ENCODE measurements around the gene CDH22. TPM values are rescaled to one million over a fixed set of nuclear protein-coding genes. Genes with fewer than 3 reads are reported as not detected.

Gene CDH22
- total and polyA plus RNA-seq, 9 of the 15 experiments (the other 6 are each of a cell fraction or from before 2014, with no cell fraction given): 0.07 to 0.08 TPM; not detected in 7

- no peak for TF ChIP-seq POLR2B (IDR thresholded peaks at IDR 0.05; ENCODE audit: low read depth, partially characterized antibody)
Measured at GRCh38 chr20:46354207-46354555, 45.9 kb upstream of the CDH22 start (continued).

GRCh38 chr20:46353500-46354206 lies 45.4 kb upstream of the CDH22 start:
- DNase-seq (ENCODE audit: extremely low read depth in 1 of 4, low spot score in 3 of 4) (no peak), FAIRE-seq (no peak), ATAC-seq (no peak)
- Histone ChIP-seq H3K9me1 (ENCODE audit: control insufficient read depth, insufficient read depth, low read length) (peaks cover 10% of the 10 kb centered on the region), H3K27me3 (ENCODE audit: control insufficient read depth in 2 of 2, insufficient read depth in 2 of 2, low read length in 2 of 2) (no peaks in the 10 kb centered on the region), H3K4me2 (ENCODE audit: insufficient read depth, low read length) (no peak overlapping the region), H3K9ac (ENCODE audit: insufficient read depth in 1 of 2, low read depth in 2 of 2, low read length in 2 of 2) (no peak overlapping the region), H3K4me3 (no peak overlapping the region), H2AFZ (ENCODE audit: low read depth, low read length) (no peak overlapping the region), H3K79me2 (ENCODE audit: control insufficient read depth, insufficient read depth, low read length) (no peaks in the 10 kb centered on the region), H3K9me3 (replicated peaks; ENCODE audit: control insufficient read depth, insufficient read depth, low read depth, low read length) (no peaks in the 10 kb centered on the region), H3K36me3 (ENCODE audit: control insufficient read depth, insufficient read depth, low read length) (peaks cover 72% of the 10 kb centered on the region; the same call in 2 of the 3 replicates), H3K4me1 (replicated peaks in 1 of 2; ENCODE audit: control insufficient read depth in 2 of 2, insufficient read depth in 2 of 2, low read length in 2 of 2) (peaks cover 20 to 55% of the 10 kb centered on the region in 2 experiments), H3K27ac (ENCODE audit: extremely low read depth, low read depth, low read length) (no peak overlapping the region), H4K20me1 (replicated peaks; ENCODE audit: control insufficient read depth, insufficient read depth, low read length) (peaks cover 27% of the 10 kb centered on the region)
- CTCF ChIA-PET (ENCODE audit: low intra/inter-chr PET ratio): no interaction called here
- no TSS peak for BruUV-seq (replicated peaks)
- intact Hi-C loops (cut with micrococcal nuclease): no loop called here
- in situ Hi-C loops (cut with MboI): loop anchor here (10.0 kb wide), 1 partner anchor 321 kb away; no protein-coding TSS in a partner anchor
- TF ChIP-seq ZNF584 (CRISPR knock-in tag; IDR thresholded peaks at IDR 0.05; ENCODE audit: low read depth) (no peak), SREBF1 (IDR thresholded peaks at IDR 0.05; ENCODE audit: borderline replicate concordance, low read depth, low read length) (no peak), NR0B1 (IDR thresholded peaks at IDR 0.05; ENCODE audit: partially characterized antibody) (no peak), GABPB2 (CRISPR knock-in tag; conservative IDR thresholded peaks at IDR 0.05) (no peak), EHMT2 (IDR thresholded peaks at IDR 0.05) (no peak), SNIP1 (IDR thresholded peaks at IDR 0.05; ENCODE audit: low read depth) (no peak)
- TF ChIP-seq, protein P1, sequence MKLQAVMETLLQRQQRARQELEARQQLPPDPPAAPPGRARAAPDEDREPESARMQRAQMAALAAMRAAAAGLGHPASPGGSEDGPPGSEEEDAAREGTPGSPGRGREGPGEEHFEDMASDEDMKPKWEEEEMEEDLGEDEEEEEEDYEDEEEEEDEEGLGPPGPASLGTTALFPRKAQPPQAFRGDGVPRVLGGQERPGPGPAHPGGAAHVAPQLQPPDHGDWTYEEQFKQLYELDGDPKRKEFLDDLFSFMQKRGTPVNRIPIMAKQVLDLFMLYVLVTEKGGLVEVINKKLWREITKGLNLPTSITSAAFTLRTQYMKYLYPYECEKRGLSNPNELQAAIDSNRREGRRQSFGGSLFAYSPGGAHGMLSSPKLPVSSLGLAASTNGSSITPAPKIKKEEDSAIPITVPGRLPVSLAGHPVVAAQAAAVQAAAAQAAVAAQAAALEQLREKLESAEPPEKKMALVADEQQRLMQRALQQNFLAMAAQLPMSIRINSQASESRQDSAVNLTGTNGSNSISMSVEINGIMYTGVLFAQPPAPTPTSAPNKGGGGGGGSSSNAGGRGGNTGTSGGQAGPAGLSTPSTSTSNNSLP (IDR thresholded peaks at IDR 0.05; ENCODE audit: borderline replicate concordance, low read depth, low read length): no peak
- WGBS (ENCODE audit: insufficient coverage, low coverage, missing lambda C conversion rate): 74% methylated on average over 14 of the region's 14 CpGs
- POLR2A ChIA-PET: no interaction called here
